CD1c-positive myeloid dendritic cell (primary cell): ENCODE results near the gene ZNF26.
A peak's percentile ranks its signal among the peaks of the same experiment; 100 is the strongest.
"Not testable (repeated sequence)": the region's sequence is repeated elsewhere in the genome, so short reads cannot be mapped to it uniquely, and the experiment has no call there.

Experiments used
- DNase-seq: peaks from one replicate; pipeline ENCODE4 v3.0.0-alpha.2; 2016; ENCODE audit errors: extremely low spot score

ZNF26 gene

DNA sequence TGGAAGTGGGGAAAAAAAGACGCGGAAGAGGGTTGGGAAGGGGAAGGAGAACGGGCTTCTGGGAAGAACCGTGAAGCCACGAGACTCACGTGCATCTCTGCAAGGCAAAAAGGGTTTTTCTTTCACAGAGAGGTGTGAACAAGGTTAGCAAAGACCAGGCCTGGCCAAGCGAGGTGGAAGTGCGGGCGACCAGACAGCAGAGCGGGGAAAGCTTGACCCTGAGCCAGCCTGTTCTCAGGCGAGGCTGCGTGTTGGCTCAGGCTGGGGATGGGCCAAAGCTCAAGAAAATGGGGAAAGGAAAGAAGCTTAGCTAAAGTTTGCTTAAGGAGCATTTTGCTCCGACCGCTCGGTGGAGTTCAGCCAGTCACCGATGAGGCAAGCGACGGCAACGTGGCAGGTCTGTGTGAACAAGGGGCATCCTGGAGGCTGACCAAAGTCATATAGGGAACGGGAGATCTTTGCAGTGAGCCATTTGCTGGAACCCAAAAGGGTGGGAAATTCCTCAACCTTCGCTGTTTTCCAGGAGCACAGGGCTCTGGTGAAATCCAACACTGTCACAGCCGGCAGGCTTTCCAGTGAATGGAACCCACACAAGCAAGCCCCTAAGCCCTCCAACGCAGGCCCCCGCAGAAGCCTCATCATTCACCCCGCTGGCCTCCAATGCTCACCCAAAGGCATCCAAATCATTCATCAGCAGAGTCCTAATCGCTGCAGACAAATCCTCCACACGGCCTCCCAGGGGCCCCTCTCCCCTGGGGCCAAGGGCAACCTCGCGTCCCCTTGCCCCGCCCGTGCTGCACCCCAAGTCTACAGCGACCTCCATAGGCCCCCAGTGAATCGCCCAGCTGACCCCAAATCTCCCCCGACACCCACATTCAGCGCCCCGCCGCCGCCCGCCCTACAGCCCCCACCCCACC, 30.8 kb upstream of the ZNF26 start:
- peak; percentile 5 for DNase-seq

DNA sequence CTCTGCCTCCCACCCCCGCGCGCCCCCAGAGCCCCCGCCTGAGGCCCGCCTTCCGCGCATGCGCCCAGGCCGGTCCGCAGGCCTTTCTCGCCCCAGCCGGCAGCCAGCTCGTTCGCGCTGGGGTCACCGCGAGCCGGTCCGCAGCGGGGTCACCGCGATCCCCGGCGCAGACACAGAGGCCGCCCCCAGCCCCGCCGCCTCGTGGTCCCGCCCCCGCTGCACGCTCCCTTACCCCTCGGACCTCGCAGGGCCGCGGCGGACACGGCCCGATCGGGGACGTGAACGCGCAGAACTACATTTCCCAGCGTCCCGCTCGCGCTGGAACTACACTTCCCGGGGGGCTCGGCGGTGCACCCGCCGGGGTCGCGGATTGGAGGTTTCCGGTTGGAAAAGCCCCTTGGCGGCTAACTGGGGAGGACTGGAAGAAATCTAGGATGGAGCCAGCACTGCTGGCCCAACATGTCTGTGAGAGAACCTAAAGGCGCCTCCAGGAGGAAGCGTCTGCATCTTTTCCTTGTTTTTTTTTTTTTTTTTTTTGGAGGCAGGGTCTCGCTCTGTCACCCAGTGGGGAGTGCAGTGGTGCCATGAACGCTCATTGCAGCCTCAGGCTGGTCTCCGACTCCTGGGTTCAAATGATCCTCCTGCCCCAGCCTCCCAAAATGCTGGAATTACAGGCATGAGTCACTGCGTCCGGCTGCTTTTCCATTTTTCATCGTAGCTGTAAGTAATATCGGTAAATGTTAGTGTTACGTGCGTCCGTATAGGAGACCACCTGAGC, 30.0 kb upstream of the ZNF26 start, which contains the start of gene ZNF605:
TSS of gene ZNF605 (minus strand) at position 296 of the 778 bp plus-strand sequence. CDS start 10,671 bp downstream, outside the sequence.
- peak; percentile 87 for DNase-seq

DNA sequence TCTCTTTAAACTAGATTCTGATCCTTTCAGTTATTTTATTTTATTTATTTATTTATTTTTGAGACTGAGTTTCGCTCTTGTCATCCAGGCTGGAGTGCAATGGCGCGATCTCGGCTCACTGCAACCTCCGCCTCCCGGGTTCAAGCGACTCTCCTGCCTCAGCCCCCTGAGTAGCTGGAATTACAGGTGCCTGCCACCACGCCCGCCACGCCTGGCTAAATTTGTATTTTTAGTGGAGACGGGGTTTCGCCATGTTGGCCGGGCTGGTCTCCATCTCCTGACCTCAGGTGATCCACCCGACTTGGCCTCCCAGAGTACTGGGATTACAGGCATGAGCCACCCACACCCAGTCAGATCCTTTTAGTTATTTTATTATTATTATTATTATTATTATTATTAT, 24.4 kb upstream of the ZNF26 start:
- DNase-seq, result not testable (repeated sequence)

DNA sequence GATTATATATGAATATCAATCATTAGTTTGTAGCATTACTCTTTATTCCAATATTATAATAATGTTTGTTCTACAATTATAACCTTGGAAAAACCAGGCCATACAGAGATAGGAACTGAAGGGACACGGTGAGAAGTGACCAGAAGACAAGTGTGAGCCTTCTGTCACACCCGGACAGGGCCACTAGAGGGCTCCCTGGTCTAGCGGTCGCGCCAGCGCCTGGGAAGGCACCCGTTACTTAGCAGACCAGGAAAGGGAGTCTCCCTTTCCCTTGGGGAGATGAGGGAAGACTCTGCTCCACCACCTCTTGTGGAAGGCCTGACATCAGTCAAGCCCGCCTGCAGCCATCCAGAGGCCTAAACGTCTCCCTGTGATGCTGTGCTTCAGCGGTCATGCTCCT, 22.2 kb upstream of the ZNF26 start:
- DNase-seq, result not testable (repeated sequence)

DNA sequence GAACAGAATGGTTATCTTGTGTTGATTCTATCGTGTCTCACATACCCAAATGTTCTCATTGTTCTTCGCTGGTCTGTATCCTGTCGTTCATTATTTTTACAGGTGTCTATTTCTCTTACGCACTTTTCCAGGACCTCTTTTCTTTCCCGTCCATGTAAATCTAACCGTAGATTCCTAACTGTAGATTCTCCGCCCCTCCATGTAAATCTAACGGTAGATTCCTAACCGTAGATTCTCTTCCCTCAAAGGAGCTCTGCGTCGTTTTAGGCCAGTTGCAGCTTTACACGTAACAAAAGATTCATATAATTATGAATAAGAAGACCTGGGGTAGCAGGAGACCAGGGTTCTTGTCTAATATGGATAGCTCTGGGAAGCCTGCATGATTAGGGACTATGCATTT, 20.4 kb upstream of the ZNF26 start:
- no peak for DNase-seq

DNA sequence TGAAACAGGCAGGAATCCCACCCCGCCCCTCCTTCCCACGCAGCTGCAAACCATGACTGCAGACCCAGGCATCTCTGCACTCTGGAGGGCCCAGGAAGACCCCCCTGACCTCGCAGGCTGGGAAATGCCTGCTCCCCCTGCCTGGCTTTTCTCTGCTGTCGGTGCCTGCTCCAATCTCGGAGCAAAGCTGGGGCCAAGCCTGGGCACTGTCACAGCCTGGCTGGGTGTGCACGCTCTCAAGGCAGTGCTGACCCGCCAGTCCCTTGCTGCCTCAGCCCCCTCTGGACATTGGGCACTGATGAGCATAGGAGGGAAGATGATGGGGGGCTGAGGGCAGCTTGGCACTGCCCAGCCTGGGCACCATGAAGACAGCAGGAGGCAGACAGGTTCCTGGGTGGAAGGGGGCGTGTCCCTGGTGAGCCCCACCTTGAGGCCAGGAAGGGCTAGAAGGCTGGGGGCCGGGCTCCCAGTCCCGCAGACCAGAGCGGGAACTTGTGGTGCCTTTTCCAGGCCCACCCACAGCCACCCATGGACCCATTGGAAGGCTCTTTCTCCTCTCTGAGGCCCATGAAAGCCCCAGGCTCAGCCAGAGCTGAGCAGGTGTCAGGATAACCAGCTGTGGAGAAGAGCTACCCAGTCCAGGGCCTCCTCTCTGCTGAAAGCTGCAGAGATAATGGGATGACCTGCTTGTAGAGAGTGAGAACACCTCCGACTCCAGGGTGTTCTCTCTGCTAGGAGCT, 19.3 kb upstream of the ZNF26 start:
- no peak for DNase-seq

DNA sequence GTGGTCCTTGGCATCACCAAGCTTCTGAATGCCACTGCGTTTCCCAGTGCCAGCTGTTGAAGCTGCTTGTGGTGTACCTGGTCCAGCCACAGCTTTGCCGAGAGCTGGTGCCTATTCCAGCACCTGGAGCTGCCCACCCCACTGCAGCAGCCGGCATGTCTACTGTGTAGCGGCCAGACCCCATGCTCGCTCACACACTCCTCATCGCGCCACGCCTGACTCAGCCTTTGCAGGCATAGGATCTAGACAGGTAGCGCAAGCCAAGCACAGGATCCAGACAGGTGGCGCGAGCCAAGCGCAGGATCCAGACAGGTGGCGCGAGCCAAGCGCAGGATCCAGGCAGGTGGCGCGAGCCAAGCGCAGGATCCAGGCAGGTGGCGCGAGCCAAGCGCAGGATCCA, 18.4 kb upstream of the ZNF26 start:
- DNase-seq, result no peak

DNA sequence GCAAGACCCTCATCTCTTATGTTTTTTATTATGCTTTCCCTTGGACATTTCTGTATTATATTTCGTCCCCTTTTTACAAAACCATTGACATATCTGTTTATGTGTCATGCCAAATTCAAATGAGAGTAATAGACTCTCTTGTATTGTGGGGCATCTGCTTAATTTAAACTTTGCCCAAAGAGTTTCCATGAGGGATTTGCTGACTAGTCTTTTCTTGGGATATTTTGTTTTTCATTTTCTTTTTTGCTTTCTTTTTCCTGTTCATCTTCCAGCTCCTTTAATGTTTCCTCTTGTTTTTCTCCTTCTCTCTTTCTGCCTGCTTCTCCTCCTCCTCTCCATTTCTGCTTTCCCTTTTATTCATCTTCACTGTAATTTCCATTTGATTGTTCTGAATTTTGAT, 13.8 kb upstream of the ZNF26 start:
- DNase-seq, result no peak

DNA sequence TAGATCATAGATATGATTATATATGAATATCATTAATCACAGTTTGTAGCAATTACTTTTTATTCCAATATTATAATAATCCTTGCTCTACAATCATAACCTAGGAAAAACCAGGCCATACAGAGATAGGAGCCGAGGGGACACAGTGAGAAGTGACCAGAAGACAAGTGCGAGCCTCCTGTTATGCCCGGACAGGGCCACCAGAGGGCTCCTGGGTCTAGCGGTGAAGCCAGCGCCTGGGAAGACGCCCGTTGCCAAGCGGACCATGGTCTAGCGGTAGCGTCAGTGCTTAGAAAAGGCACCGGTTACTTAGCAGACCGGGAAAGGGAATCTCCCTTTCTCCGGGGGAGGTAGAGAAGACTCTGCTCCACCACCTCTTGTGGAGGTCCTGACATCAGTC, 9.3 kb upstream of the ZNF26 start:
- peak; percentile 19 for DNase-seq

DNA sequence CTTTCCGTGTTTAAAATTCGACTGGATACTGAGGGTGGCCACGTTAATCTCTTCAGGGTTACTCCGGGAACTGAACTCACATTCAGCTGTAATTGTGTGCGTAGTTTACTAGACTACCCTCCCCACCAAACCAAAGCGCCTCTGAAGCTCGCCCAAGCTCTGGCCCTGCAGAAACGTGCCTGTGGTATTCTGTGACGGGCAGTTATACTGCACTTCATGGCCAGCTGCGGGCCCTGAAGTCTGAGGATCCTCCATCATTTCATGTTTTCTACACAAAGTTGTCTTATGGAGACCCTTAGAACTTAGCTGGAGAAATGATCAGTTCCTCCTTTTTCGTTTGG, 688 bp downstream of the ZNF26 start:
- DNase-seq, result no peak

DNA sequence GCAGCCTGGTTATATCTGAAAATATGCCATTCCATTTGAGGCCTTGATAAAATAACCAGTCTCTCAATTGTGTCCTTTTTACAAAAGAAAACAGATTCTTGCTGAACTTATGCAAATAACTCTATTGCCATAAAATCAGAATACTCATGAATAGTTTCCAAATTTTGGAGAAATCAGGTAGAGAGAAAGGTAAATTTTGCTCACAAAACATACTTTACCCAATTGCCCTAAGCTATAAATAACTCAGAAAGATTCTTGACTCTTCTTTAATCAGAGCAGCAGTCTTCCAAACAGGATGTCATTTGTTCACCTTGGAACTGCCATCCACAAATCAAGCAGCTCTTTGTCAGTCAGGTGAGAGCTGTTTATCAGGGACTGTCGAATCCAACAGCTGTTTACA, 12.6 kb downstream of the ZNF26 start:
- no peak for DNase-seq

DNA sequence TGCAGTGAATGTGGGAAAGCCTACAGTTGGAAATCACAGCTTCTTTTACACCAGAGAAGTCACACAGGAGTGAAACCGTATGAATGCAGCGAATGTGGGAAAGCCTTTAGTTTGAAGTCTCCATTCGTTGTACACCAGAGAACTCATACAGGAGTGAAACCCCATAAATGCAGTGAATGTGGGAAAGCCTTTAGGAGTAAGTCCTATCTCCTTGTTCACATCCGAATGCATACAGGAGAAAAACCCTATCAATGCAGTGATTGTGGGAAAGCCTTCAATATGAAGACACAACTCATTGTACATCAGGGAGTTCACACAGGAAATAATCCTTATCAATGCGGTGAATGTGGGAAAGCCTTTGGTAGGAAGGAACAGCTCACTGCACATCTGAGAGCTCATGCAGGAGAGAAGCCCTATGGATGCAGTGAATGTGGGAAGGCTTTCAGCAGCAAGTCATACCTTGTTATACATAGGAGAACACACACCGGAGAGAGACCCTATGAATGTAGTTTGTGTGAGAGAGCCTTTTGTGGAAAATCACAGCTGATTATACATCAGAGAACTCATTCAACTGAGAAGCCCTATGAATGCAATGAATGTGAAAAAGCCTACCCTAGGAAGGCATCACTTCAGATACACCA, 24.6 kb downstream of the ZNF26 start:
- no peak for DNase-seq

DNA sequence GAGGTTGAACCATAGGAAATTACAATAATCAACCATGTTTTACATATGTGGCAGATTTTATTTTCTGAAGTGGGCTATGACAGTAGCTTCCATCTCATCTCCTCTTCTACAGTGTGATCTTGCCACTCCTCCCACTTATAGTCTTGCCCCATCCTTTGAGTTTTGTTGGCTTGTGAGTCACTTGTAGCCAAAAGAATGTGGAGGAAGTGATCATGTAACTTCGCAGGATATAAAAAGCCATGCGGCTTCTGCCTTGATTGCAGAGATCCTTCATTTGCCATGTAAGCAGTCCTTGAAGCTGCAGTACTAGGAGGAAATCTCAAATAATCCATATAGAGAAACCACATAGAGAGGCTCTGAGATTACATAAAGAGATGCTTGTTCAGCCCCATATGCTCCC, 37.4 kb downstream of the ZNF26 start:
- DNase-seq, result no peak

DNA sequence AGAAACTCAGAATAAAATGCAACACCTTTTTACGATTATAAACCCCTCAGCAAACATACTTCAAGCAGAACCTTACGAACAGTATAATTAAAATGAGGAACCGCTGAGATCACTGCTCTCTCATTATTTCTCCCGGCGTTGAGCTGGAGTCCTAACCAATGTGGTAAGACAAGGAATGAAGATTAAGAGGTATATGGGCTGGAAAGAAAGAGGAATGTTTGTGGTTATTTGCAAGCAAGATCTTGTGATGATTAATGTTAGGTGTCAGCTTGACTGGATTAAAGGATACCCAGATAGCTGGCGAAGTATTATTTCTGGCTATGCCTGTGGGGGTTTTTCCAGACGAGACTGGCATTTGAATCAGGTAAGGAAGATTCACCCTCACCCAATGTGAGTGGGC, 40.8 kb downstream of the ZNF26 start:
- no peak for DNase-seq

DNA sequence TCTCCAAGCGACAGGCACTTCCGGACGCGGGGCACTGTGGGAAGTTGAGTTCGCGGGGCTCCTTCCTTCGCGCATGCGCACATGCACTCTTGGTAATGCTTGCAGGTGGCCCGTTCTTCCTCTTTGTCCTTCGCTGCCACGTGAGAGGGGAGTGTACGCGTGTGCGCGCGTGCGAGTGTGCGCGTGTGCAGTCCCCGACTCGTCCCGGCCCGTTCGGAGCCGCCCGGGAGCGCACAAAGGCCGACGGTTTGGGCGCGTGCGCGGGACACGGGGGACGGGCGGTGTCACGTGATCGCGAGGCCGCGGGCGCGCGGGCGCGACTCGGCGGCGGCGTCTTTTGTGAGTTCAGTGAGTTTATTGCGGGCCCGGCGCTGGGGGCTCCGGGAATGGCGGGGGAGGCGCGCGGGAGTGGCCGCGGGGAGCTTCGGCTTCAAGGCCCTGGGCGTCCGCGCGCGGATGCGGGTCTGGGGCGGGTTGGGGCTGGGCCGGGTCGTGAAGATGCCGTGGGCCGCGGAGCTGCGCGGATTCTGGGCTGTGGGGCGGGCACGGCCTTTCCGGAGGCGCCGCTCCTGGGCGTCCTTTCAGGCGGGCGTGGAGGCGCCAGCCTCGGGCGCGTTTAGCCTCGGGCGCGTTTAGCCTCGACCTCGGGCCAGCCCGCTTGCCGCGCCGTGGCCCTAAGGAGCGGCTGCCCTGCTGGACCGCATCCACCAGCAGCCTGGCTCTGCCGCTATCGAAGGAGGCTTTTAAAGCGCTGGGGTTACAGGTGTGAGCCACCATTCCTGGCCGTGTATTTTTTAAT, 51.2 kb downstream of the ZNF26 start, which contains the start of gene ZNF84:
TSS of gene ZNF84 (plus strand) at position 303 of the 799 bp plus-strand sequence. CDS start 3,959 bp downstream, outside the sequence.
- peak; percentile 100 for DNase-seq

DNA sequence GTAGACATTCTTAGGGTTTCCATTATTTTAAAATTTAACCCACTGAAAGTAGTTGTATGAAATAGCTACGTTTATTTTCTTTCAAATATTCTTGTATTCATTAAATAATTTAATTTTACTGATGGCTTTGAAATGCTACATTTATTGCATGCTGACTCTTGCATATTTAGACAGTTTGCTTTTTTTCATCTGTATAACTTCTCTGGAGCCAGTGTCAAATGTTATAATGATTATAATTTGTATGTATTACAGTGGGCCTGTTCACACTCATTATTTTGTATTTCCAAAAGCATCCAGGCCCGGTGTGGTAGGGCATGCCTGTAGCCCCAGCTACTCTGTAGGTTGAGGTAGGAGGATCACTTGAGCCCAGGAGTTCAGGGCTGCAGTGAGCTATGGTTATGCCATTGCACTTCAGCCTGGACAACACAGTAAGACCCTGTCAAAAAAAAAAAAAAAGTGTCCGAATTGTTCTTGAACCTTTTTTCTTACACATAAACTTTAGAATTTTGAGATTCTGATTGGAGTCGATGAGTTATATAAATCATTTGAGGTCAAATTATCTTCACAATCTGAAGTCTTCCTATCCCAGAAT, 52.0 kb downstream of the ZNF26 start:
- no peak for DNase-seq

DNA sequence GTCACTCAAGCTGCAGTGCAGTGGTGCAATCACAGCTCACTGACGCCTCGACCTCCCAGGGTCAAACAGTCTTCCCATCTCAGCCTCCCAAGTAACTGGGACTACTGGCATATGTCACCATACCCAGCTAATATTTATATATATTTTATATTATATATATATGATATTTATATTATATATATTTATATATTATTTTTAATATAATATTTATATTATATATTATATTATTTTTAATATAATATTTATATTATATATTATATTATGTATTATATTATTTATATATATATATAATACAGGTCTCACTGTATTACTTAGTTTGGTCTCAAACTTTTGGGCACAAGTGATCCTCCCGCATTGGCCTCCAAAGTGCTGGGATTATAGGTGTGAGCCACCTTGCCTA, 60.5 kb downstream of the ZNF26 start:
- DNase-seq, result no peak

DNA sequence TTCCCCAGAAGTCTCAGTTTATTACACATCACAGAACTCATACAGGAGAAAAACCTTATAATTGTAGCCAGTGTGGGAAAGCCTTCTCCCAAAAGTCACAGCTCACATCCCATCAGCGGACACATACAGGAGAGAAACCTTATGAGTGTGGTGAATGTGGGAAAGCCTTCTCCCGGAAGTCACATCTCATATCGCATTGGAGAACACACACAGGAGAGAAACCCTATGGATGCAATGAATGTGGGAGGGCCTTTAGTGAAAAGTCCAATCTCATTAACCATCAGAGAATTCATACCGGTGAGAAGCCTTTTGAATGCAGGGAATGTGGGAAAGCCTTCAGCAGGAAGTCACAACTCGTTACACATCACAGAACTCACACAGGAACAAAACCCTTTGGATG, 71.3 kb downstream of the ZNF26 start:
- DNase-seq, result no peak

DNA sequence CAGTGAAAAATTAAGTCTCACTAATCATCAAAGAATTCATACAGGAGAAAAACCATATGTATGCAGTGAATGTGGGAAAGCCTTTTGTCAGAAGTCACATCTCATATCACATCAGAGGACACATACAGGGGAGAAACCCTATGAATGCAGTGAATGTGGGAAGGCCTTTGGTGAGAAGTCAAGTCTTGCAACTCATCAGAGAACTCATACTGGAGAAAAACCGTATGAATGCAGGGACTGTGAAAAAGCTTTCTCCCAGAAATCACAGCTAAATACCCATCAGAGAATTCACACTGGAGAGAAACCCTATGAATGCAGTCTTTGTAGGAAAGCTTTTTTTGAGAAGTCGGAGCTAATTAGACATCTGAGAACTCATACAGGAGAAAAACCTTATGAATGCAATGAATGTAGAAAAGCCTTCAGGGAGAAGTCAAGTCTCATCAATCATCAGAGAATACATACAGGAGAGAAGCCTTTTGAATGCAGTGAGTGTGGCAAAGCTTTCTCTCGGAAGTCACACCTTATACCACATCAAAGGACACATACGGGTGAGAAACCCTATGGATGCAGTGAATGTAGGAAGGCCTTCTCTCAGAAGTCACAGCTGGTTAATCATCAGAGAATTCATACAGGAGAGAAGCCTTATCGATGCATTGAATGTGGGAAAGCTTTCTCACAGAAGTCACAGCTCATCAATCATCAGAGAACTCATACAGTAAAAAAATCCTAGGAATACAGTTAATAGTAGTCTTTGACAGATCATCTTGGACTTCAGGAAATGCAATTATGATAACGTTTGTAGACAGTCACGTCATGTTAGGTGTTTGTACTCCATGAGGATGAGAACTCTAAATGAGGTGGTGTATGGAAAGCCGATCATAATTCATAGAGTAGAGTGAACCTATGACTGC, 72.3 kb downstream of the ZNF26 start:
- peak; percentile 2 for DNase-seq
